ENCODE measurements around the gene GRIN2C.
A peak's percentile ranks its signal among the peaks of the same experiment; 100 is the strongest.
"Not testable (repeated sequence)": the region's sequence is repeated elsewhere in the genome, so short reads cannot be mapped to it uniquely, and the experiment has no call there.

The GRIN2C gene

DNA sequence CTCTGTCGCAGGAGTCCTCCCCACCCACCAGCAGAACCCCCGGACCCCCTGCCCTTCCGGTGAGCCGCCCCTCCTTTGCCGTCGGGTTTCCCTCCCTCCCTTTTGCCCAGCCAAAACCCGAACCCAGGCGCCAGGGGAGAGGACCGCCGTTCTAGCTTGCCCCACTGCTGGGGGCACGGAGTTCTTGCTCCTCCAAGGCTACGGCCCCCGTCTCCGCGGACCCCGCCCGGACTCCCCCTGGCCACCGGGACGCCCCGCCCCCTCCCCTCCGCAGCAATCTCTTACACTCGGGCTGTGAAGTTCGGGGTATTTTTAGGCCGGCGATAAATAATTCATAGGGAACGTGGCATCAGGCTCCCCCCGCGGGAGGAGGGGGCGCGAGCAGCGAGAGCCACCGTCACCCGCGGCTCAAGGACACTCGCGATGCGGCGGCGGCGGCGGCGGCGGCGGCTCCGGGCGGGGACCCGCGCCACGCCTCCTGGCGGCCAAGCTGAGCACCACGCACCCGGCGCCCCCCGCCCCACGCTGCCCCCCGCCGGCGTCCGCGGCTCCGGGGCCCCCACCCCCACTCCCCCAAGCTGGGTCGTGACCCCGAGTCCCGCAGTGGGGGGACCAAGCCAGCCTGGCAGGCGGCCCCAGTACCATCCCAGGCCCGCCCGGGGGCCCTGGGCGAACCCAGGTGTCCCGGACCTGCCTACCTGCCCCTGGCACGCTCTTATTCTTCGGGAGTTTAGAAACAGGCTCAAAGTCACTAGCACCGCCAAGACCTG lies at the start of gene GRIN2C:
Gene GRIN2C (minus strand): TSS at position 427 of the 770 bp plus-strand sequence. CDS start 4,793 bp downstream, outside the sequence.
- DNase-seq, result no peak

DNA sequence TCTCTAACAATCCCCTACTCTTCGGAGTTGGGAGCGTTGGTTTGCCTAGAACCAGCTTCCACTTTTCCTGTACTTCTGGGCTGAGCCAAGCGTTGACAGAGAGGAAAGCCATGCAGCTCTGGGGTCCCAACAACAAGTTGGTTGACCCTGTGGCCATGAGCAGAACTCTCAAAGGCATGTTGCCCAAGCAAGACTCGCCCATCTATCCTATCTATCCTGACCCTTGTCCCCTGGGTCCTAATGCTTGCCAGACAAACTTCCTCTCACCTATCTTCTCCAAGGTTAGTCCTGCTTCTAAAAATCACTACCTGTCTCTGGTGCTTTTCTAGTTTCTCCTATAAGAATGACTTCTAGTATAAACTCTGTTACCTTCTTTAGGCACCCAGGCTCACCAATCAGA lies 49.4 kb upstream of the GRIN2C start:
- not testable (repeated sequence) for DNase-seq

DNA sequence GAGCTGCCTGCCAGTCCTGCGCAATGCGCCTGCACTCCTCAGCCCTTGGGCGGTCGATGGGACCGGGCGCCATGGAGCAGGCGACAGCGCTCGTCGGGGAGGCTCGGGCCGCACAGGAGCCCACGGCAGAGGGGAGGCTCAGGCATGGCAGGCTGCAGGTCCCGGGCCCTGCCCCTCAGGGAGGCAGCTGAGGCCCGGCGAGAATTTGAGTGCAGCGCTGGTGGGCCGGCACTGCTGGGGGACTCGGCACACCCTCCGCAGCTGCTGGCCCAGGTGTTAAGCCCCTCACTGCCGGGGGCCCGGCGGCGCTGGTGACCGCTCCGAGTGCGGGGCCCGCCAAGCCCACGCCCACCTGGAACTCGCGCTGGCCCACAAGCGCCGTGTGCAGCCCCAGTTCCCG lies 47.3 kb upstream of the GRIN2C start:
- DNase-seq, result no peak

DNA sequence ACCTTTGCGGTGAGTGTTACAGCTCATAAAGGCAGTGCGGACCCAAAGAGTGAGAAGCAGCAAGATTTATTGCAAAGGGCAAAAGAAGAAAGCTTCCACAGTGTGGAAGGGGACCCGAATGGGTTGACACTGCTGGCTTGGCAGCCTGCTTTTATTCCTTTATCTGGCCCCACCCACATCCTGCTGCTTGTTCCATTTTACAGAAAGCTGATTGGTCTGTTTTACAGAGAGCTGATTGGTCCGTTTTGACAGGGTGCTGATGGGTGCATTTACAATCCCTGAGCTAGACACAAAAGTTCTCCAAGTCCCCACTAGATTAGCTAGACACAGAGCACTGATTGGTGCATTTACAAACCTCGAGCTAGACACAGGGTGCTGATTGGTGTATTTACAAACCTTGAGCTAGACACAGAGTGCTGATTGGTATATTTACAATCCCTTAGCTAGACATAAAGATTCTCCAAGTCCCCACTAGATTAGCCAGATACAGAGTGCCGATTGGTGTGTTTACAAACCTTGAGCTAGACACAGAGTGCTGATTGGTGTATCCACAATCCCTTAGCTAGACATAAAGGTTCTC lies 46.6 kb upstream of the GRIN2C start:
- DNase-seq, result not testable (repeated sequence)

DNA sequence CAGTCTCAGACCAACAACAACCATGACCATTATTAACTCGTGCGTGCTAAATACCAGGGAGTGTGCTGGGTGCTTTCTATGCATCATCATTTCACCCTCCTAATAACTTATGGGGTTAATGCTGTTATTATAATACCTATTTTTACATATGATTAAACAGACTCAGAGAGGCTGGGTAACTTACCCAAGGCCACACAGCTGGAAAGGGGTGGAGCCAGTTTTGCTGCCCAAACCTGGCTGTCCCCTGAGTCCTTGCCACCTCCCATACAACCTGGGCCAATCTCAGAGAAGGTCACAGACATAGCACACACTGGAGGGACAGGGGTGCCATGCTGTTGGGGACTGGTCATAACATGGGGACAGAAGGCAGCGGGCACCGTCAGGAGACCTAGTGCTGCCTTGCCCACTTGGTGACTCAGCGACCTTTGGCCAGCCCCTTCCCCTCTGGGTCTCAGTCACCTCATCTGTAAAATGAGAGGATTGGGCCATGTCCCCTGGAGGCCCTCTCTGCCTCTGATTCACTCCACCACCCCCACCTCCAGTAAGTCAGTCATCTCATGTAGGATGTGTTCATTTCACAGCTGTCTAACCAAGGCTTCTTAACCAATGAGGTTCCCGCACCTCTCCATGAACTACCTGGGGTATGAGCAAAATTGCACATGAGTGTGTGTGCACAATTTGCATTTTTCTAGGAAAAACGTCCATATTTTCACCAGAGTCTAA lies 45.2 kb upstream of the GRIN2C start:
- no peak for DNase-seq

DNA sequence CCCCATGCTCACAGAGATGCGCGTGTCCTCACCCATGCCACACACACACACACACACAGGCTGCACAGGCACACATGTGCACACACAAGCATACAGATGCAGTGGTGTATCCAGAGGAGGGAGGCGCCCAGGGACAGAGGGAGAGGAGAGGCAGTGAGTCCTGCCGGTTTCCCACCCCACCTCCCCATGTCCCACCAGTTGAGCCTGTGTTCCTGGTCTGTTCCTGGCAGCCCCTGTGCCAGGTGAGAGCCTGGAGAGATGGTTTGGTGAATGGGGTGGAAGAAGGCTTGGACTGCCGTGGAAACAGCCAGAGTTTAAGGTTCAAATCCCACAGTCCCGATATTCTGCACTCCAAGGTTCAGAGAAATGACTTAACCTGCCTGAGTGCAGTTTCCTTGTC lies 44.0 kb upstream of the GRIN2C start:
- no peak for DNase-seq

DNA sequence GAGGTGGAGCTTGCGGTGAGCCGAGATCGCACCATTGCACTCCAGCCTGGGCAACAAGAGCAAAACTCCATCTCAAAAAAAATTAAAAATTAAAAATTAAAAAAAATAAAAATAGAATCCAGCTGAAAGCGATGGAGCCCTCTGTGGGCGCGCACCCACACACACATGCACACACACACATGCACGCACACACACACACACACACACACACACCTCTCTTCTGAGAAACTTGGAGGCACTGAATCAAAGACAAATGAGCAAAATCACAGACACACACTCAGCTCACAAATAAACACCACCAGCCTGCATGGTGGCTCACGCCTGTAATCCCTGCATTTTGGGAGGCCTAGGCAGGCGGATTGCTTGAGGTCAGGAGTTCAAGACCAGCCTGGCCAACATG lies 43.3 kb upstream of the GRIN2C start:
- no peak for DNase-seq

DNA sequence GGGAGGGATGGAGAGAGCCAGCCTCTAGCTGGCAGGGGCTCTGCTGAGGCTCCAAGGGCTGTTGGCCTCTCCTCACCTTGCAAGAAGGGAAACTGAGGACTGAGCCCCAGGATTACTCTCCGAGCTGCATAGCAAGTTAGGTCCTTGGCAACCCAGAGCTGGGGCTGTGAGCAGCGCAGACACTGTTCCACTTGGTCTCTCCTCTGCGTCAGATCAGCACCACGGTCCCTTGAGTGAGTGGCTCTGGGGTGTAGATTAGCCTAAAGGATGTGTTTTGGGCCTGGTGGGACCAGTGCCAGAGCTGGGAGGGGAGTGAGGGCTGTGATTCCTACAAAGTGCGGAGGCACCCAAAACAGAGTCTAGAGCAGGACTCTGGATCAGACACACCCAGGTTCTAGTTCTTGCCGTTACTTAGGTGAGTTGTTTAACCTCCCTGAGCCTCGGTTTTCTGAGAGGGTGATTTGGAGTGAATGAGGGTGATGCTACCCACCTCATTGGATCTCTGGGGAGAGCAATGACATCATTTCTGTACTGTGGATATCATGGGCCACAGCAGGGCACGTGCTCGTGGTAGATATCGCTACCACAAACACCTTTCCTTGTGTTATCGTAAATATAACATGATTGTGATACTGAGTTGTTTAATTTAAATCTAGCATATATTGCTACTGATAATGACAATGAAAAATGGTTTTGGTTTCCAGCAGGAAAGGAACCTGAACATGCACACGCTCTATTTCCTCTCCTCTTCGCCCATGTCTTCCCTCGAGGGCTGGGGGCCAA lies 41.9 kb upstream of the GRIN2C start:
- DNase-seq, result no peak

DNA sequence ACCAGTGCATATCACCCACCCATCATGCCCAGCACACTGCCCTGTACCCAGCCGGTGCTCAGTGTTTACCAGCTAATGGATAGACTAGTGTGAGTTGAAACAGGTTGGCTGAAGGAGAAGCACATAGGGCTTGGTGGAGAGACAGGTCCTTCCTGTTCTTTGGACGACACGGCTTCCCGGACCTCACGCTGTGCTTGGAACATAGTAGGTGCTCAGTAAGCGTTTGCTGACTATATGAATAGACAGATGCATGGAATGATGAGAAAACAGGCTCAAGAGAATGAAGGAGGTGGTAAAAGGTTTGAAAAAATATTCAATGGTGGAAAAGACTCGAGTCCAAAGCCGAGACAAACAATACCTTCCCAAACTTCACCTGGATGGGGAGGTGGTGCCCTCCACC lies 40.5 kb upstream of the GRIN2C start:
- no peak for DNase-seq

DNA sequence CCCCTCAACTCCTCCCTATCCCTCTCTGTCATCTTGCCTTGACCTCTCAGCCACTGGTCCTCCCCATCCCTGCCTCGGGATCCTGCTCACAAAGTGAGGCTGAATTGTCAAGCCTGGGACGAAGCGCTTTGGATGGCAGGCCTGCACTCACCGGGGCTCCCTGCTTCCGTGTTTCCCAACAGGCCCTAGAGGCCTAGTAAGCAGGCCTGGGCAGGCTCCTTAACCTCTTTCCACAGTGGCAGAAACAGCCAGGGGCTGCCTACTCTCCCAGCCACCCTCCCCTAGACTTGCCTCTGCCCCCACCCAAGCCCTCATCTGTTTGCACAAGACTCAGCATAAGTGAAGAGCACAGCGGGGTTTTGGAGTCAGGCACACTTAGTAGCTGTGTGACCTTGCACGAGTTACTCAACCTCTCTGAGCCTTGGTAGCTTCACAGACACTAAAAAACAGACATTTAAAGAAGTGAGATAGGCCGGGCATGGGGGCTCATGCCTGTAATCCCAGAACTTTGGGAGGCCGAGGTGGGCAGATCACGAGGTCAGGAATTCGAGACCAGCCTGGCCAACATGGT lies 38.8 kb upstream of the GRIN2C start:
- no peak for DNase-seq

DNA sequence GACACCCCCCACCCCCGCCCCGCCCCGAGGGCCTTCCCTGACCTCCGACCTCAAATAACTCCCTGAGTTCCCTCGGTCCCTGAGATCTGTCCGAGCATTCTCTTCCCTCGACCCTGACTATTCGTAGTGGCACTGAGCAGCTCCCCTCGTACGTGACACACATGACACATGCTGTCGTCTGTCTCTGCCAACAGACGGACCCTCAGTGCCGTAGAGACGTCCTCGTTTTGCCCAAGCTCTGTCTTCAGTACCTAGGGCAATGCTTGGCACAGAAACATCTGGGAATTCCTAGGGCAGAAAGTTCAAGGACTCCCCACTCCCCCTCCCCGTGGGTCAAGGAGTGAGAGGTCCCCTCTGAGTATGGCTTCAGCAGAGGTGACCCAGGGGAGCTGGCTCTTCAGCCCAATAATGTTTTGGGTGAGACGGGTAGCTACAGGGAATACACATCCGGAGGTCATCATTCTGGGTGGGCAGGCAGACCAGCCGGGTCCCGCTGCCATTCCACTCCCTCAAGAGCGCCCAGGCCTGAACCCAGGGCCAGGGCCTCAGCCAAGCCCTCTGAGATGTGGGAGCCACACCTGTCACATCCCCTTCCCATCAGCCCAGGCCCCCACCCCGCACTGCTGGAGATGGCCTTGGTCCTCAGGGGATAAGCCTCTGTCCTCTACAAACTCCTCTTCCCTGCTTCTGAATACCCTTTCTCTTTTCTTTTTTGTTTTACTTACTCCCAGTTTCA lies 34.4 kb upstream of the GRIN2C start:
- no peak for DNase-seq

DNA sequence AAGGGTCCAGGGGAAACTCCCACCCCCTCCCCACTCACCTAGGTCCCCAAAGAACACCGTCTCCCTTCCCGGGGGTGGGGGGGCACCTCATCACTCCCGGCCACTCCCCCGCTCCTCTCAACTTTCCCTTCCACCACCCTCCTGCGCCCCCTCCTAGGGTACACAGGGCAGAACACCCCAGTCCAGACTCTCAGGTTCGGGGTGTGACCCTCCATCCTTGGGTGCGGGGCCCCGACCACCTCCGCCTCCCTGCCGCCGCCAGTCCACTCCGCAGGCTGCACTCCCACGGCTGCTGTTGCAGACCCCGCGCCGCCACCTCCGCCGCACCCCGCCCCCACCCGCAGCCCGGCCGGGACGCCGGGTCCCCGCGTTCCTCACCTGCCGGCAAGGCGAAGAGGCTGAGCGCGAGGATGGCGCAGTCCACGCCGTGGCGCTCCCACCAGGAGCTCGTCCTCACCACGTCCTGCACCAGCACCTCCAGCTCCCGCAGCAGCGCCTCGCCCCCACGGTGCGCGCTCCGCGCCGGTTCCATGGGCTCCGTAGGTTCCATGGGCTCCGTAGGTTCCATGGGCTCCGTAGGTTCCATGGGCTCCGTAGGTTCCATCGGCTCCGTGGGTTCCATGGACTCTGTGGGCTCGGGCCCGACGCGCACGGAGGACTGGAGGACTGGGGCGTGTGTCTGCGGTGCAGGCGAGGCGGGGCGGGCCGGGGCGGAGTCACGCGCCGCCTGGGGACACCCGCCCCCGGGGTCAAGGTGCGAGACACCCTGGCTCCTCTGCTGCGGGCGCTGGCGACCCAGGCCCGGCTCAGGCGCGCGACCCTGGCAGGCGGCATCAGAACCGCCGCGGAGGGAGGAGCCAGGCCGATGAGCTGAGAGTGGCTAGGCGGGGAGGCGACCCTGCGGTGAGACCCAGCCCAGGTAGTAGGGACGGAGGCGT lies 33.6 kb upstream of the GRIN2C start, which contains the start of gene FADS6:
Gene FADS6 (minus strand): TSS at position 660 of the 938 bp plus-strand sequence. CDS start 38 bp downstream, at position 622.
- DNase-seq, result no peak

DNA sequence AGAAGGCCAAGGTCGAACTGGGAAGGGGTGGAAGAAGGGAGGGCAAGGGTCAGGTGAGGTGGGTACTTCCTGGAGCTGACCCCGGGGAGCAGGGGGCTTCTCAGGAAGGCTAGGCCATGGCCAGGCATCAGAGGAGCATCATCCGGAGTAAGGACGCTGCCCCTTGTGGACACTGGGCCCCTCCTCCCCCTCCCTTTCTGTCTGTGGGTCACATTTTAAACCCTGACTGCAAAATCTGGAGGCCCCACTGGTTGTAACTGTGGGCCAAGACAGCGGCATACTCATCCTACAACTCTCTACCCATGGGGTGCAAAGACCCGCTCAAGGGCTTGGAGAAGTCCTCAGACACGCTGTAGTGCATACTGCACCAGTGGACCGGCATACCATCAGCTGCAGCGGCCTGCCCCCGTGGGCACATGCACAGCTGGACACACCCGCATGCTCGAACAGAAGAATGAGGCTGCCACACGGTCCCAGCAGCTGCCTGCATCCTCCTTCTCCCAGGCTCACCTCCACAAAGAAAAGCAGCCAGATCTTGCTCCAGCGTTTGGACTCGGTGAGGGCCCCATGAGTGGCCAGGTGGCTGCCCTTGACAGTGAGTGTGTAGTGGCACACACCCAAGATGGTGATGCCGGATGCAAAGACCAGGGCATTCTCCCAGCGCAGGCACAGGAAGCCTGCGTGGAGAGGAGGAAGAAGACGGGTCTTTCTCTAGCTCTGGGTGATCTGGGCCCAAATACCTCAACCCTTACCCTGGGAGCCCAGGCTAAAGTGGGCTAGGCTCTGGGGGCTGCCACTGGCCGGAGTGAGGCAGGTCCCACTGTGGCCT lies 32.5 kb upstream of the GRIN2C start:
- no peak for DNase-seq

DNA sequence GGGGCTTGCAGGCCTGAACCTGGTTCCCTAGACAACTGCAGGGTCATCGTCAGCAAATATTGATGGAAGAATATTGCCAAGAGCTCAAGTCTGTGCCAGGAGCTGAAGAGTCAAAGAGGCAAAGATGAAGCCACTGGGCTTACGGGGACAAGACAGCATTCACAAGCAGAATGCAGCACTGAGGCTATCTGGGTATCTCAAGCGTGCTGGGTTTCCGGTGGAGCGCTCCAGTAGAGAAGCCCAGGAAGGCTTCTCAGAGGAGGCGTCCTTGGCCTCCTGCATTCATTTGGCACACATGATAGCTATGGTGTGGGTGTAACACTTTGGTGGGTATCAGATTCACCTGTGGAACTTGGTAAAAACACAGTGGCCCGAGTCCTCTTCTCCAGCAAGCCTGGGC lies 30.9 kb upstream of the GRIN2C start:
- DNase-seq, result no peak

DNA sequence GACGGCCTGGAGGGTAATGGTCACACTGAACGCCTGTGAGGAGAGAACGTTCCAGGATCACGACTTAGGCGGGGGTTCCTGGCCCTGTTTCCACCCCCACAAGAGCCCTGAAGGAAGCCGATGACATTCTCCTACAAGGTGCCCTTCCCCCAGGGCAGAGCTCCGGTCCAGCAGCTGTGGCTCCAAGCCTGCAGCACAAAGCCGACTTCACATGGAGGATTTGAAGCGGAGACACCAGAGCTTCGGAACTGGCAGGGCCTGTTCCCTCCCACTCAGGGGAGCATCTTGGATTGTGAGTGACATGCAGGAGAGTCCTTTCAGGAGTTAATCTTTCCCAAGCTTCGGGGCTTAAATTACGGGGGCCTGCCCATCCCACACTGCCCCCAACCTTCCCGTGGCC lies 28.8 kb upstream of the GRIN2C start:
- DNase-seq, result no peak

DNA sequence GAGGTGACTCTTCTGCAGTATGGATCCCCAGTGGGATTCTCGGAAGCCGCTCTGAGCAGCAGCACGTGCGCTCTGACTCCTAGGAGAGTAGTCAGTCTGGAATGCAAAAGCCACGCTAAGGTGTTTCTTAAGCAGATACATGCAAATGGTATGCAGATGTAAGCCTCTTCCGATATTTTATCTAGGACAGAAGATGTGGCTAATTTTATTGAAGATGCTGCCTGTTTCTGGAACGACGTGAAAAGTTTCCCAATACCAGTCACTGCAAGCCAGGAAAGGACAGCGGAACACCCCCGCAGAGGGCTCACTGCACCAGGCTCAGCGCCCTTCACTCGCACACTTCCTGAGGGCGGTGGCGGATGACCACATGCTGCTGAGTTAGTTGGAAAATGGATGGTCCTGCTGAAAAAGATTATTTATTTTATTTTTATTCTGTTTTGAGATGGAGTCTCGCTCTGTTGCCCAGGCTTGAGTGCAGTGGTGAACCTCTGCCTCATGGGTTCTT lies 23.6 kb upstream of the GRIN2C start:
- DNase-seq, result peak; percentile 19

DNA sequence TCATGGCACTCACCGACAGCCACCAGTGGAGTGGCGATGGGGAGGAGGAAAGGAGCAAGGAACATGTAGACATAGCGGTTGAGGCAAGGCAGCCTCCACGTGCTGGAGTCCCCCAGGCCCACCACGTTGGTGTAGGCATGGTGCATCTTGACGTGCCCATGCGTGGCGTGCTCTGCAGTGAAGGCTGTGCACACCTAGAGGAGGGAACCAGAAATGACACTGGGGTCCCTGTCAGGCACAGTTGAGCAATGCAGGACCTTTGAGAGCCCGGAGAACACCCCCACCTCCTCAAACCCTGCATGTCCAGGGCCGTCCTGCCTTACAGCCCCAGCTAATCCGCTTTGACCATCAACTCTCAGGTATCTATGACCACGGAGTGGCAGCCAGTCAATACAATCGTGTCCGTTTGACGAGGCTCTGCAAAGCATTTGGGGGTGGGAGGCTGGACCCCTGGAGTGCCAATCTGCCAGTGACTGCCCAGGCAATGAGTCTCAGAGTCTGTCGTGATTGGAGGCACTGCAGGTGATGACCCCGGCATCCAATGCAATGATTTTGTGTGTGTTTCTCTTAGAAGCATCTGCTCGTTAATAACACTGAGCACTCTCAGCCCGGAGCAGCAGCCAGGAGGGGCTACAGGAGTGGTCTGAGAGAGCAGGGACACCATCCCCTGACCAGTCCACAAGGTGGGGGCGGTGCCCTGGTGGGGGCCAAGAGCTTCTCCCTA lies 23.0 kb upstream of the GRIN2C start:
- no peak for DNase-seq

DNA sequence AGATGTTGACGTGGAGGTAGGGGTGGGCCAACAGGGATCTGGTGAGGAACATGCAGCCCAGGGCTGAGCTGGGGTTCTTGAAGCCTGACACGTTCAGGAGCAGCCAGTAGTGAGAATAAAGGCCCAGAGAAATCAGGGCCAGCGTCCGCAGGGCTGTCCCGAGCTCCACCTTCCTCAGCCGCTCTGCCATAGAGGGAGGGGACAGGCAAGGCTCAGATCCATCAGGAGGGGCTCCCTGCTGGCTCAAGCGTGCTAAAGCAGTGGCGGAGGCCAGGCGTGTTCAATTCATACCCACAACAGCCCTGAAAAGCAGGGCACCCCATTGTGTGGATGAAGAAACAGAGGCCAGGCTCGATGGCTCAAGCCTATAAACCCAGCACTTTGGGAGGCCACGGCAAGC lies 21.4 kb upstream of the GRIN2C start:
- no peak for DNase-seq

DNA sequence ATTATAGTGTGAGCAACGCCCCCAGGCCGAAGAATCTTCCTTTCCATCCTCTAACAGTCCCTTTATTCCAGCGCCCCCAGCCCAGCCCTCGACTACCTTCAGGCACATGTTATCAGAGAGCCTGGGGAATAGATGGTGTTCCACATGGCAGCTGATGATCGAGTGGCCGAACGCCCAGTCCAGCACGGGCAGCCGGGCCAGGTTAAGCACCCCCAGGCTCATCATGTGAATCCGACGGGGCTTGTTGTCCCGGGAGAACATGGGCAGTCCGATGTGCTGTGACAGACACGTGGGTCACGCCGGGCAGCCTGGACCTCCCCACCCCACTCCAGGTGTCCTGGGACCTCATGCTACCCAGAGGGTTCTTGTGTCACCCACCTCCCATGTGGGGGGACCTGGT lies 19.6 kb upstream of the GRIN2C start:
- no peak for DNase-seq
